Left ventricle myocardium inferior (tissue), 1 donor: ENCODE data around the gene FIZ1. TPM values are rescaled to one million over a fixed set of nuclear protein-coding genes. Genes with fewer than 3 reads are reported as not detected.

Experiments used
- DNase-seq: peaks from one replicate; pipeline ENCODE4 v3.0.0-alpha.2; 2020
- H3K27ac ChIP-seq: fragments of 200-600 bp; replicated peaks from 2 replicates; pipeline ENCODE4 v1.8.0; 2021
- H3K27me3 ChIP-seq: fragments of 200-600 bp; 2 replicates; pipeline ENCODE4 v1.8.0; 2021; ENCODE audit warnings: low read depth
- H3K36me3 ChIP-seq: fragments of 200-600 bp; 2 replicates; pipeline ENCODE4 v1.8.0; 2021
- H3K4me1 ChIP-seq: fragments of 200-600 bp; 2 replicates; pipeline ENCODE4 v1.8.0; 2021
- H3K4me3 ChIP-seq: fragments of 200-600 bp; 2 replicates; pipeline ENCODE4 v1.8.0; 2021; ENCODE audit warnings: mild to moderate bottlenecking, moderate library complexity
- H3K9me3 ChIP-seq: fragments of 200-600 bp; replicated peaks from 2 replicates; pipeline ENCODE4 v1.8.0; 2021
- intact Hi-C: fragments of 100-400 bp; cut with micrococcal nuclease; formaldehyde crosslinking; loops from one replicate; pipeline ENCODE4 v1.11.0; 2022
- total RNA-seq: library from RNA; stranded (reverse); fragmentation: NEBNext Ultra II Directional; extraction: Animal tissue kit (Norgen Biotek cat#: 25700); gene quantifications from one replicate; pipeline ENCODE4 v1.2.1, GENCODE V29; 2021
- TF ChIP-seq, protein P1 (sequence below): fragments of 200-600 bp; IDR thresholded peaks from 2 replicates; pipeline ENCODE4 v1.8.0; 2021; ENCODE audit warnings: antibody characterized with exemption, mild to moderate bottlenecking, borderline replicate concordance
- donor health status: DM: no; HTN: yes; CAD: no; lungs with severe emphysema.

FIZ1 gene
- total RNA-seq, 1 donor from 2014 or later, result 16.0 TPM

- TF ChIP-seq, protein P1, sequence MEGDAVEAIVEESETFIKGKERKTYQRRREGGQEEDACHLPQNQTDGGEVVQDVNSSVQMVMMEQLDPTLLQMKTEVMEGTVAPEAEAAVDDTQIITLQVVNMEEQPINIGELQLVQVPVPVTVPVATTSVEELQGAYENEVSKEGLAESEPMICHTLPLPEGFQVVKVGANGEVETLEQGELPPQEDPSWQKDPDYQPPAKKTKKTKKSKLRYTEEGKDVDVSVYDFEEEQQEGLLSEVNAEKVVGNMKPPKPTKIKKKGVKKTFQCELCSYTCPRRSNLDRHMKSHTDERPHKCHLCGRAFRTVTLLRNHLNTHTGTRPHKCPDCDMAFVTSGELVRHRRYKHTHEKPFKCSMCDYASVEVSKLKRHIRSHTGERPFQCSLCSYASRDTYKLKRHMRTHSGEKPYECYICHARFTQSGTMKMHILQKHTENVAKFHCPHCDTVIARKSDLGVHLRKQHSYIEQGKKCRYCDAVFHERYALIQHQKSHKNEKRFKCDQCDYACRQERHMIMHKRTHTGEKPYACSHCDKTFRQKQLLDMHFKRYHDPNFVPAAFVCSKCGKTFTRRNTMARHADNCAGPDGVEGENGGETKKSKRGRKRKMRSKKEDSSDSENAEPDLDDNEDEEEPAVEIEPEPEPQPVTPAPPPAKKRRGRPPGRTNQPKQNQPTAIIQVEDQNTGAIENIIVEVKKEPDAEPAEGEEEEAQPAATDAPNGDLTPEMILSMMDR, result no peak
- Histone ChIP-seq H3K27ac (peak overlapping the region; percentile 88), H3K4me1 (peaks cover 45% of the 10 kb centered on the region), H3K9me3 (no peaks in the 10 kb centered on the region), H3K27me3 (no peaks in the 10 kb centered on the region), H3K4me3 (peak overlapping the region; percentile 25), H3K36me3 (peaks cover 51% of the 10 kb centered on the region)
- DNase-seq, result no peak
- intact Hi-C loops, result no loop called here
Measured at GRCh38 chr19:55611983-55612645, 12.8 kb upstream of the FIZ1 start.

DNA sequence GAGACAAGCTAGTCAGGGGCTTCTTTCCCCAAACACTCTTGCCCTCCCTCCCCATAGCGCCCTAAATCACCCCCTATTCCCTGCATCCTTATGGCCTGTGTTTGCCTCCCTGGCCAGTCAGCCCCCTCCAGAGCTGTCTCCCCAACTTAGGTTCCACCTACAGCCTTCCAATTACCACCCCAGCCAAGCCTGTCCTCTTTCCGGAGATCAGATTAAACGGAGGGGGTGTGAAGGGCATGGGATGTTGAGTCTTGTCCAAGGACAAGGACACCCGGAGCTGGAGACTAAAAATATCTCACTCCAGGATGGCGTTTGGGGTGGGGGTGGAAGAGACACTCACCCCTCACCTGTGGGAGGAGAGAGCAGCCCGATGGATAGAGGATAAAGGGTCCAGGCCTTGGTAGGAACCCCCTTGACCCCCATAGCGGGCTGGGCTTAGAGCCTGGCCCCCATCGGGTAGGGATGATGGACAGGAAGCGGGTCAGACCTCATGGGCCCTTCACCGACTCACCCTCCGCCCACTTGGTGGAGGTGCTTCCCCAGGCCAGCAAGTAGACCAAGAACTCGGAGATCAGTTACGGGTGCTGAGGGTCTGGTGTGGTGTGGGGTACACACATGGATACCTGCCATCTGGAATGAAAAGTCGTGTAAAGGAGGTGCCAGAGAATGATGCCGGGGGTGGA, 12.1 kb upstream of the FIZ1 start:
- TF ChIP-seq, protein P1, result no peak
- peaks cover 44% of the 10 kb centered on the region for H3K36me3 ChIP-seq
- H3K4me1 ChIP-seq, result peaks cover 51% of the 10 kb centered on the region
- H3K4me3 ChIP-seq, result peak overlapping the region; percentile 25
- intact Hi-C loops, result no loop called here
- H3K27ac ChIP-seq, result peak overlapping the region; percentile 88
- no peaks in the 10 kb centered on the region for H3K27me3 ChIP-seq
- no peak for DNase-seq
- H3K9me3 ChIP-seq, result no peaks in the 10 kb centered on the region

GRCh38 chr19:55609326-55609725, 10.0 kb upstream of the FIZ1 start:
- Histone ChIP-seq H3K36me3 (peaks cover 23% of the 10 kb centered on the region), H3K9me3 (no peaks in the 10 kb centered on the region), H3K4me3 (no peak overlapping the region), H3K27me3 (no peaks in the 10 kb centered on the region), H3K4me1 (peaks cover 68% of the 10 kb centered on the region), H3K27ac (peak overlapping the region; percentile 88)
- no peak for DNase-seq
- TF ChIP-seq, protein P1, result no peak
- intact Hi-C loops, result loop anchor here (5.0 kb wide), 1 partner anchor 92 kb away; no protein-coding TSS in a partner anchor

DNA sequence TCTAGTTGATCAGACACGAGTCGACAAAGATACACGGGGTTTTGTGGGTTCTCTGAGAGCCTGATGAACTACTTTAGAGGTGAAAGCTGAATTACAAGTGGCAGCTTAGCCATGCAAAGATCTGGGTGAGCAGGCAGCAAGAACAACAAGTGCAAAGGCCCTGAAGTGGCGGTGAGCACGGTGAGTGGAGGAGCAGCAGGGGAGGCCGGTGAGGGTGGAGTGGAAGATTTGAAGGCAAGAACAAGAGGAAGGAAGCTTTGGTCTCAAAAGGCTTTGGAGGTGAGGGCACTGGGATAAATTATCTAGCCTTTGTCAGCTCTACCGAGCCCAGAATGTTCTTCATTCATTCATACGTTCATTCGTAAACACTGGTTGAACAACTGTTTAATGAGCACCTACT, 7.5 kb upstream of the FIZ1 start:
- Histone ChIP-seq H3K27ac (peak overlapping the region; percentile 98), H3K27me3 (no peaks in the 10 kb centered on the region), H3K9me3 (no peaks in the 10 kb centered on the region), H3K4me3 (peak overlapping the region; percentile 89), H3K4me1 (peaks cover 59% of the 10 kb centered on the region), H3K36me3 (peaks cover 18% of the 10 kb centered on the region)
- intact Hi-C loops, result loop anchor here (5.0 kb wide), 1 partner anchor 90 kb away; no protein-coding TSS in a partner anchor
- TF ChIP-seq, protein P1, result no peak
- DNase-seq, result no peak

GRCh38 chr19:55606471-55606787, 7.1 kb upstream of the FIZ1 start:
- Histone ChIP-seq H3K4me1 (peaks cover 58% of the 10 kb centered on the region), H3K27ac (peak overlapping the region; percentile 98), H3K9me3 (no peaks in the 10 kb centered on the region), H3K27me3 (no peaks in the 10 kb centered on the region), H3K4me3 (peak overlapping the region; percentile 89), H3K36me3 (peaks cover 18% of the 10 kb centered on the region)
- TF ChIP-seq, protein P1, result no peak
- intact Hi-C loops, result loop anchor here (5.0 kb wide), 1 partner anchor 89 kb away; no protein-coding TSS in a partner anchor
- no peak for DNase-seq
